Common myeloid progenitor, CD34-positive (primary cell): ENCODE results near the gene CBFA2T3.

Experiments used
- CTCF ChIA-PET: fragments of 350-600 bp; sonication (Branson Sonifier 250); formaldehyde crosslinking; loops from one replicate; lab custom pipeline; 2021; ENCODE audit warnings: antibody characterized with exemption; lab: Charles Lee
- POLR2A ChIA-PET: fragments of 350-600 bp; sonication (Branson Sonifier 250); formaldehyde crosslinking; loops from one replicate; lab custom pipeline; 2021; ENCODE audit warnings: antibody characterized with exemption; lab: Charles Lee
- DNase-seq, 3 donors: peaks; one replicate each; pipeline versions ENCODE4 v3.0.0 to v3.0.0-alpha.2; 2013
- H3K27ac ChIP-seq, 2 experiments: 1 replicate in 1 of 2; 2 replicates in 1 of 2; pipeline ENCODE4 v1.7.0; 2013; ENCODE audit warnings: inconsistent platforms in 2 of 2, low read length in 2 of 2, mild to moderate bottlenecking in 2 of 2, low read depth in 1 of 2, moderate library complexity in 1 of 2; ENCODE audit not compliant: severe bottlenecking in 2 of 2, insufficient read depth in 1 of 2, poor library complexity in 1 of 2
- H3K27me3 ChIP-seq, 5 experiments: replicated peaks in 2 of 5; 1 replicate in 3 of 5; 2 replicates in 2 of 5; pipeline versions ENCODE4 v1.6.1 to v1.7.0; 2013; ENCODE audit warnings: low read length in 4 of 5, mild to moderate bottlenecking in 2 of 5, moderate library complexity in 2 of 5, inconsistent platforms in 1 of 5; ENCODE audit not compliant: insufficient read depth in 5 of 5, control insufficient read depth in 4 of 5
- H3K36me3 ChIP-seq, 4 experiments: 1 replicate in 2 of 4; 2 replicates in 2 of 4; pipeline versions ENCODE4 v1.6.1 to v1.7.0; 2013; ENCODE audit warnings: low read length in 3 of 4, control low read depth in 1 of 4, mild to moderate bottlenecking in 1 of 4; ENCODE audit not compliant: control insufficient read depth in 4 of 4, insufficient read depth in 4 of 4
- H3K4me1 ChIP-seq, 4 experiments: 1 replicate in 3 of 4; 2 replicates in 1 of 4; pipeline versions ENCODE4 v1.6.1 to v1.7.1; 2013; ENCODE audit warnings: low read length in 3 of 4, mild to moderate bottlenecking in 3 of 4, control low read depth in 1 of 4, inconsistent platforms in 1 of 4, moderate library complexity in 1 of 4; ENCODE audit not compliant: control insufficient read depth in 4 of 4, insufficient read depth in 4 of 4; ENCODE audit errors: control extremely low read depth in 1 of 4
- H3K4me3 ChIP-seq, 7 experiments: 1 replicate in 4 of 7; 2 replicates in 3 of 7; pipeline versions ENCODE4 v1.5.1 to v1.7.0; 2013; ENCODE audit warnings: mild to moderate bottlenecking in 7 of 7, low read length in 6 of 7, moderate library complexity in 6 of 7, inconsistent platforms in 2 of 7, low read depth in 2 of 7, control low read depth in 1 of 7; ENCODE audit not compliant: insufficient read depth in 4 of 7, control insufficient read depth in 1 of 7; ENCODE audit errors: extremely low read depth in 1 of 7
- H3K9me3 ChIP-seq, 5 experiments: 1 replicate in 4 of 5; 2 replicates in 1 of 5; pipeline versions ENCODE4 v1.6.1 to v1.7.1; 2013; ENCODE audit warnings: low read length in 4 of 5, mild to moderate bottlenecking in 2 of 5, inconsistent platforms in 1 of 5, low read depth in 1 of 5, moderate library complexity in 1 of 5; ENCODE audit not compliant: control insufficient read depth in 4 of 5, insufficient read depth in 2 of 5; ENCODE audit errors: control extremely low read depth in 1 of 5
- WGBS: methylation state at CpG from one replicate; pipeline ENCODE4 v1.1.5; 2013; ENCODE audit not compliant: insufficient coverage; 5-methylcytosine and 5-hydroxymethylcytosine counted together

CBFA2T3 gene

DNA sequence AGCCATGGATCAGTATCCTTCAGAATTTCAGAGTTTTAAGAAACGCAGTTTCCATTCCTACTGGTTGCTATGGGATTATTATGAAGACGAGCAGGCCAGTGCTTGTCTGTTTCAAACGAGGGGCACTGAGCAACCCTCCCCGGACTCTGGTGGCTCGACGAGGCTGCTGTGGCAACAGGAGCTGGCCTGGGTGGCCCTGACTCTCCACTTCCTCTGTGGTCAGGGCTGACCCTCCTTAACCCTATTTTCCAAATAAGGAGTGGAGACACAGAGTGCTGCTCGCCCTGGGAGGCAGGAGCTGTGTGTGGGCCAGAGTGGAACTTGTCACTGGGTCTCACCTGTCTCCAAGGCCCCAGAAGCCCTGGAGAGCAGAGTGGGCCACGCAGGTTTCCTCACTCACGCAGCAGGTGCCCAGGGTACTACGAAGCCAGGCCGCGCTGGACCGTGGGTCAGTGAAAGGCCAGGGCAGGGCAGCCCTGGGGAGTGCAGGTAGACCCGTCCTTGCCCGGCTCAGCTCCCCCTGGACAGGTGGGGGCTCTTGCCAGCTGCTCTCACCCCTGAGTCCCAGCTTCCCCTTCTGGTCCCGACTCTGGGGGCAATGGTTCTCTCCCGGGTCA, 123.6 kb downstream of the CBFA2T3 start:
- Histone ChIP-seq H3K27ac (no peak overlapping the region), H3K36me3 (peaks cover 0 to 8% (median 6%) of the 10 kb centered on the region in 4 experiments), H3K27me3 (no peaks in the 10 kb centered on the region), H3K9me3 (no peaks in the 10 kb centered on the region), H3K4me3 (no peak overlapping the region), H3K4me1 (peaks cover 3 to 41% (median 33%) of the 10 kb centered on the region in 4 experiments)
- CTCF ChIA-PET, result interaction anchor here (1.1 to 2.4 kb wide), 3 partner anchors 13 to 106 kb away, joined by 3 to 6 read pairs (median 3); no protein-coding TSS in a partner anchor
- POLR2A ChIA-PET, result no interaction called here
- 94% methylated on average over 17 of the region's 17 CpGs for WGBS
- no peak for DNase-seq

DNA sequence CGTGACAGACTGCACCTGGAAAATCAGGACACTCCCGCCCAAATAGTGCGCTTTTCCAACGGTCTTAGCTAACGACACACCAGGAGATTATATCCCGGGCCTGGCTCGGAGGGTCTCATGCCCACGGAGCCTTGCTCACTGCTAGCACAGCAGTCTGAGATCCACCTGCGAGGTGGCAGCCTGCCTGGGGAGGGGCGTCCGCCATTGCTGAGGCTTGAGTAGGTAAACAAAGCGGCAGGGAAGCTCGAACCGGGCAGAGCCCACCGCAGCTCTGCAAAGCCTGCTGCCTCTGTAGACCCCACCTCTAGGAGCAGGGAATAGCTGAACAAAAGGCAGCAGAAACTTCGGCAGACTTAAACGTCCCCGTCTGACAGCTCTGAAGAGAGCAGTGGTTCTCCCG, 125.4 kb downstream of the CBFA2T3 start:
- DNase-seq, result no peak
- Histone ChIP-seq H3K4me3 (no peak overlapping the region), H3K27me3 (no peaks in the 10 kb centered on the region), H3K4me1 (peaks cover 3 to 31% (median 22%) of the 10 kb centered on the region in 4 experiments), H3K27ac (no peak overlapping the region), H3K36me3 (peaks cover 0 to 12% (median 4%) of the 10 kb centered on the region in 4 experiments), H3K9me3 (no peaks in the 10 kb centered on the region)
- ChIA-PET CTCF (interaction anchor here (1.2 to 2.4 kb wide), 2 partner anchors 23 to 34 kb away, joined by 3 to 6 read pairs; no protein-coding TSS in a partner anchor), POLR2A (no interaction called here)
- 95% methylated on average over 19 of the region's 19 CpGs for WGBS

DNA sequence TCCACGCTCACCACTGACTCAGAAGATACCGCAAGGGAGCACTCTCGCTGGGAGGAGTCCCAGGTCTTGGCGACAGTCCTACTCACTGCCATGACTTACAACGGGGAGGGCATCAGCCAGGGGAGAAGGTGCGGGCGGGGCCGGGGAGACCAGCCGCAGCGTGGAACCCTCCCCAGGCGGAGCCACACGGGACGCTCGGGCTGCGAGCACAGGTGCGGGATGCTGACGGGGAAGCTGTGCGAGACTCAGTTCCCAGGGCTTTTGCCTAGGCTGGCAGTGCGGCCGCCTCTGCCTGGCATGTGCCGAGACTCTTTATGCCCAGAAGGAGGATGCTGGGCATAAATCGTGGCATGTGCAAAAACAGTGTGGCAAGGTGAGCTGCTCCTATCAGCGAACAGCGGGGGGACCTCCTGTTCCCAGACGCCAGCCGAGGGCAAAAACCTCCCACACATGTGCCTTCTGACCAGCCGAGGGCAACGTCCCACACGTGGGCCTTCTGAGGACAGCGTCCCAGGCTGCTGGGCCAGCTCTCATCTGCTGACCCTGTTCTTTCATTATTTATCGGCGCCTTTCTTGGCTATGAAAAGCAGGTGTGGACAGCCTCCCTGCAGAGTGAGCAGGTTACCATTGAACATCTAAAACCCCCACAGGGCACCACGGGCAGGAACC, 126.3 kb downstream of the CBFA2T3 start:
- Histone ChIP-seq H3K4me3 (no peak overlapping the region), H3K9me3 (no peaks in the 10 kb centered on the region), H3K27ac (no peak overlapping the region), H3K4me1 (peaks cover 3 to 25% (median 15%) of the 10 kb centered on the region in 4 experiments), H3K36me3 (peaks cover 0 to 12% (median 4%) of the 10 kb centered on the region in 4 experiments), H3K27me3 (no peaks in the 10 kb centered on the region)
- CTCF ChIA-PET, result interaction anchor here (1.2 kb wide), 1 partner anchor 33 kb away, joined by 3 read pairs; no protein-coding TSS in a partner anchor
- DNase-seq, result no peak
- POLR2A ChIA-PET, result no interaction called here
- WGBS, result 94% methylated on average over 31 of the region's 33 CpGs

DNA sequence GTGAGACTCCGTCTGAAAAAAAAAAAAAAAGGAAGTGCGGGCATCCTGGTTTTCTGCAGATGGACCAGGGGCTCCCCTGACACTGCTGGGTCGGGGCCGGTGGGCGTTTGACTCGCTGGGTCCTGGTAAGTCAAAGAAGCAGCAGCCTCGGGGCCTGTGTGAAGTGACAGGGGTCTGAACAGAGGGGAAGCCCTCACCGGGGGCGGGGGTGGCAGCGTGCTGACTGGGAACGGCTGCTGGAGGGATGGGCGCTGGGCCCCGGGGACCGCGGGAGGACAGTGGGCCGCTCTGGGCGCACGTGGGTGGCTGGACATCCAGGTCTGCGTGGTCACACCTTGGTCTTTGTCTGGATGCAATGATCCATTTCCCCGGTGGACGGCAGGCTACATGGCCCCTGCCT, 128.4 kb downstream of the CBFA2T3 start:
- Histone ChIP-seq H3K9me3 (no peaks in the 10 kb centered on the region), H3K4me1 (peaks cover 0 to 4% (median 0%) of the 10 kb centered on the region in 4 experiments), H3K4me3 (no peak overlapping the region), H3K36me3 (peaks cover 0 to 12% (median 3%) of the 10 kb centered on the region in 4 experiments), H3K27me3 (no peaks in the 10 kb centered on the region), H3K27ac (no peak overlapping the region)
- CTCF ChIA-PET, result no interaction called here
- POLR2A ChIA-PET, result no interaction called here
- no peak for DNase-seq
- WGBS, result 95% methylated on average over 20 of the region's 21 CpGs

DNA sequence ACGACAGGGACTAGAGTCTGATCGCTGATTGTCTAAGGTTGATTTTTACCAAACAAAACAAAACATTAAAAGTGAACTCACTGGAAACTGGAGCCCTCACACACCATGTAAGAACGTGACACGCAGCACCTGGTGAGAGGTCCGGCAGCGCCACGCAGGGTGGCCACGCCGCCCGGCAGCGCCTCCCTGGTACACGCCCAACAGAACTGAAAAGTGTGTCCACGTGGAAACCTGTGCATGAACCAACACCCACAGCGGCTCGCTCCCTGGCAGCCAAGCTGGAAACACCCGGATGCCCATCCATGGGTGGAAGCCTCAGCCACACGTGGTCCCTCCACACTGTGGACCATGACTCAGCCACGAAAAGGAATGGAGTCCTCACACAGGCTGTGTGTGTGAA, 129.4 kb downstream of the CBFA2T3 start:
- Histone ChIP-seq H3K27me3 (no peaks in the 10 kb centered on the region), H3K27ac (no peak overlapping the region), H3K4me3 (no peak overlapping the region), H3K4me1 (no peaks in the 10 kb centered on the region), H3K36me3 (peaks cover 0 to 16% (median 6%) of the 10 kb centered on the region in 4 experiments), H3K9me3 (no peaks in the 10 kb centered on the region)
- WGBS, result 98% methylated on average over 18 of the region's 18 CpGs
- ChIA-PET CTCF (no interaction called here), POLR2A (no interaction called here)
- DNase-seq, result no peak

DNA sequence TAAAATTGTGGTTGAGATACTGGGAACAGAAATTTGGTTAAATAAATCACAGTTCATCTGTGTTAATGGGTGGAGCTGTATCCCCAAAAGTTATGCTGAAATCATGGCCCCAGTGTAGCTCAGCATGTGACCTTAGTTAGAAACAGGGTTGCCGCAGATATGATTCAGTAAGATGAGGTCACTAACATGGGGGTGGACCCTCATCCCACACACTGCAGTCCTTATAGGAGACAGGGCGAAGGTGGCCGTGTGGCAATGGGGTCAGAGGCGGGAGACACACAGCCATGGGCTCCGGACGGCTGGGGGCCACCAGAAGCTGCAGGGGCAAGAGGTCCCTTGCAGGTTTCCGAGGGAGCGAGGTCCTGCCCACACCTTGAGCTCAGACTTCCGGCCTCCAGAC, 130.9 kb downstream of the CBFA2T3 start:
- no peak overlapping the region for H3K27ac ChIP-seq
- WGBS, result 100% methylated on average over 9 of the region's 9 CpGs
- H3K27me3 ChIP-seq, result no peaks in the 10 kb centered on the region
- H3K4me3 ChIP-seq, result no peak overlapping the region
- no peaks in the 10 kb centered on the region for H3K9me3 ChIP-seq
- ChIA-PET POLR2A (interaction anchor here (0.8 kb wide), 1 partner anchor 9 kb away, joined by 3 read pairs; no protein-coding TSS in a partner anchor), CTCF (interaction anchor here (1.2 to 1.9 kb wide), 4 partner anchors 11 to 122 kb away, joined by 3 to 6 read pairs (median 4); partner anchors contain the start of genes GALNS and TRAPPC2L)
- H3K4me1 ChIP-seq, result no peaks in the 10 kb centered on the region
- H3K36me3 ChIP-seq, result peaks cover 0 to 15% (median 6%) of the 10 kb centered on the region in 4 experiments
- no peak for DNase-seq
